NCI-H510A (cell line): Measurements from ENCODE around the gene PCCA.
"Not testable (repeated sequence)": the region's sequence is repeated elsewhere in the genome, so short reads cannot be mapped to it uniquely, and the experiment has no call there.

Experiments used
- DNase-seq: peaks from one replicate; lab custom pipeline; 2025; lab: John Stamatoyannopoulos, UW

PCCA gene

DNA sequence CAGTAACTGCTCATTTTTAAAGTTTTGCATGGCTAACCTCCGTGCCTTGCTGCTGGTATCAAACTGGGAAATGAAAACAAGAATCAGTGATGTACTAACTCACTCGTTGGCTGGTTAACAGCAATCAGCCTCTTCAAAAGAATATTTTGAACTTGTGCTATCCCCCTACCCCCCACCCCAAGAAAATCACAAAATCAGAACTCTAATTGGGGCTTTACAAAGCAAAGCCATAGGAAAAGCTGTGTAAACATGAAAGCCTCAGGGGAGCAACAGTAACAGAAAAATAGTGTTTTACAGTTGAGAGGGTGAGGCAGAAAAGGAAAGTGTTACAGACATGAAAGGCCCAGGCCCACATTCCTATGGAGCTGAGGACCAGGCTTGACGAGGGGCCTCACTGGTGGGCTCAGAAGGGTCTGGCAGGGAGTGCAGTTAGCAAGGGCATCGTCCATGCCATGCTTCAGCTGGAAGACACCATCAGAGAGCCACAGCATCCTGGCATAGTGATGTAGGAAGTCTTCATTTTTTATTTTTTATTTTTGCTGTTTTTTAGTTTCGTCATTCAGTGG is 217.6 kb downstream of the PCCA start:
- DNase-seq, result no peak

GRCh38 chr13:100314132-100314910 is 225.4 kb downstream of the PCCA start:
- no peak for DNase-seq

GRCh38 chr13:100315522-100315921 is 226.6 kb downstream of the PCCA start:
- DNase-seq, result no peak

DNA sequence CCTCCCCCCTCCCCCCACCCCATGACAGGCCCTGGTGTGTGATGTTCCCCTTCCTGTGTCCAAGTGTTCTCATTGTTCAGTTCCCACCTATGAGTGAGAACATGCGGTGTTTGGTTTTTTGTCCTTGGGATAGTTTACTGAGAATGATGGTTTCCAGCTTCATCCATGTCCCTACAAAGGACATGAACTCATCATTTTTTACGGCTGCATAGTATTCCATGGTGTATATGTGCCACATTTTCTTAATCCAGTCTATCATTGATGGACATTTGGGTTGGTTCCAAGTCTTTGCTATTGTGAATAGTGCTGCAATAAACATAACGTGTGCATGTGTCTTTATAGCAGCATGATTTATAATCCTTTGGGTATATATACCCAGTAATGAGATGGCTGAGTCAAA is 229.6 kb downstream of the PCCA start:
- DNase-seq, result not testable (repeated sequence)

- DNase-seq, result no peak
Observed at GRCh38 chr13:100323937-100324336, 235.0 kb downstream of the PCCA start.

GRCh38 chr13:100330662-100331061 is 241.8 kb downstream of the PCCA start:
- DNase-seq, result no peak

DNA sequence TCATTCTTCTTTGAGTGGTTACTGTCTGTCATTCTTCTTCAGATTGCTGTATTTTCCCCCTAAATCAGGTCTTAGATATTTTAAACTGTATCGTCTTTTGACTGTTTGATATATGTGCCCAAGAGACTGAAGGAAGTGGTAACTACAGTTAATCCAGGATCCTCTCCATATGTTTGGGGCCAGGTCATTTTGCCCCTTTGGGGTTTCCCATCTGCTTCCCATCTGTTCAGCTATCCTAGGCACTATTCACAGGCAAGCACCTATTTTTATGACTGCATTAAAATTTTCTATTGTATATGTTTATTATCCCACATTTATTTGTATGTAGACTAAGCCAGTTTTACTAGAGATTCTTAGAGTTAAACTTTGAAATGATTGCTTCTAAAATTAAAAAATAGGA is 244.2 kb downstream of the PCCA start:
- no peak for DNase-seq

DNA sequence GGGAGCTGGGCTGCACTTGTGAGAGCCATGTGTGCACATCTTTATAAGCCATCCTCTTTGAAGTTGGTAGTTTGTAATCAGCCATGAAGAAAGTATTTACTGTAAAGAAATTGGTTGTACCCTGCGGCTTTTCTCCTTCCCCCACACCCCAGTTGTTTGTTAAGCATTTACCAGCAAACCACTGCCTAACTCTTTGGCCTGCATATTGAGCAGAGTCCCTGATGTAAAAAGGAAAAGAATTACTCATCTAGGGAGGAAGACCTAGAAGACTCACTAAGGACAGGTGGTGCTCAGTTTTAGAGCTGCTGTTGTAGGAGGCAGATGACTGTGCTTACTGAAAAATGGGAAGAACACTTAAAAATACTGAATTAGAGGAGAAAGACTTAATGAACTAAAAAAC is 245.3 kb downstream of the PCCA start:
- no peak for DNase-seq

- no peak for DNase-seq
Observed at GRCh38 chr13:100336795-100337516, 248.1 kb downstream of the PCCA start.

GRCh38 chr13:100338275-100338674 is 249.4 kb downstream of the PCCA start:
- DNase-seq, result no peak

DNA sequence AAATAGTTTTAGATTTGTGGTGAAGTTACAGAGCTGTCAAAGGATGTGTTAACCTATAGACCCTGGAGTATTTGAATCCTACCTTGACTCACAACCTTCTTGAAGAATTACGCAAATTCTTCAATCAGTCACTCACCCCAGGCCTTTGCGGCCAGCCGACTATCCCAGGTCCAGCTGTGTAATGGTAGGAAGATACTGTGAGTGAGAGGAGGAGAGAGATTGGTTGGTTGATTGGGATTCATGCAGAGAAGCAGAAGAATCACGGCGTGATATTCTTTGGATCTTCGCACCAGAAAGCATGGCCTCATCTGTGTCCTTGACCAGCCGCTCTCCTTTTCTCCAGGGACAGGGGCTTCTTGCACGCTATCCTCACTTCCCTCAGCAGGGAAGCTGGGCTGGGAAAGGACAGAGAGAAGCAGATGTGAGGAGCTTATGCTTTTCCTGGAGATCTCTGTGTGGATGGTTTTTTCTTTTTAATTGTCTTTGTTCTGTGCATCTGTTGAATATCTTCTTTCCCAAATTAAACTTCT is 250.6 kb downstream of the PCCA start:
- no peak for DNase-seq

DNA sequence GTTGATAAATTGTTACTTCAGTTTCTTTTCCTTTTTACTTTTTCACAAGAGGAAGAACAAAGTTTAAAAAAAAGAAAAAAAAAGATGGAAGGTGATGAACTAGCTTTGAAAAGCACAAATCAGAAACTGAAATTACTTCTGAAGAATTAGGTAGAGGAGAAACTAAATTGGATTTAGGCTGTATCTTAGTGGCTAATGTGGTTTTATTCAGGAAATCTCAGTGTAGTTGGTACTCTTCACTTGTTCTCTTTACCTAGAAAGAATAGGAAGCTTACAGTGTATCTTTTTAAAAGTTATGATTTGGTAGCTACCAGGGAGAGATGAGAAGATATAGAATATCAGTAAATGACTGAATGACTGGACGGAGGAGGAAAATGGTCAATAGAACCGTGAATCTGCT is 252.0 kb downstream of the PCCA start:
- DNase-seq, result no peak

GRCh38 chr13:100341327-100341726 is 252.4 kb downstream of the PCCA start:
- DNase-seq, result no peak

DNA sequence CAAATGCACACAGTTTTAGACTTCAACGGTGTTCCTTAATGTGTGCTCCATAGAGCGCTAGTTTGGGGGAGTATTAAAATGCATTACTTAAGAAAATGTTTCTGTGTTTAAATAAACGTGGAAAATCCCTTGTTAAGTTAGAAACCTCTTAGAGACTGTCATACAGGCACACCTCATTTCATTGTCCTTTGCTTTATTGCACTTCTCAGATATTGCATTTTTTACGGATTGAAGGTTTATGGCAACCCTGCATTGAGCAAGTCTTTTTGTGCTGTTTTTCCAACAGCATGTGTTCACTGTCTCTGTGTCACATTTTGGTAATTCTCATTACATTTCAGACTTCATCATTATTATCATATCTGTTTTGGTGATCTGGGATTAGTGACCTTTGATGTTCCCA is 255.7 kb downstream of the PCCA start:
- no peak for DNase-seq

GRCh38 chr13:100347968-100348367 is 259.1 kb downstream of the PCCA start:
- no peak for DNase-seq

- DNase-seq, result no peak
Observed at GRCh38 chr13:100349594-100349993, 260.7 kb downstream of the PCCA start.

- no peak for DNase-seq
Observed at GRCh38 chr13:100350601-100351000, 261.7 kb downstream of the PCCA start.

- no peak for DNase-seq
Observed at GRCh38 chr13:100356426-100356825, 267.5 kb downstream of the PCCA start.

GRCh38 chr13:100356889-100357288 is 268.0 kb downstream of the PCCA start:
- DNase-seq, result no peak

- no peak for DNase-seq
Observed at GRCh38 chr13:100357764-100358163, 268.9 kb downstream of the PCCA start.

DNA sequence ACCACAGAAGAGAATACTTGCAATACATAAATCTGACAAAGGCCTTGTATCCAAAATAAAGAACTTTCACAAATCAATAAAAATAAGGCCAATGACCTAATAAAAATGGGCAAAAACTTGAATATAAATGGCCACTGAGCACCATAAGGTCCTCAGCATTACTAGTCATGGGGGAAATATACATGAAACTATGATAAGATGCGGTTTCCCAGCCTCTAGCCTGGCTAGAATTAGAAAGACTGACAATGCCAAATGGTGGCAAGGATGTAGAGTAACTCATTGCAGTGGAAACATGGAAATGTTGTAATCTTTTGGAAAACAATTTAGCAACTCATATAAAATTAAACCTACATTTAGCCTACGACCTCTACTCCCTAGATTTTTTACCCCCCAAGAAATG is 272.6 kb downstream of the PCCA start:
- DNase-seq, result no peak

GRCh38 chr13:100362371-100362770 is 273.5 kb downstream of the PCCA start:
- no peak for DNase-seq

GRCh38 chr13:100362781-100363180 is 273.9 kb downstream of the PCCA start:
- DNase-seq, result no peak
